Stimulated activated CD4-positive, alpha-beta T cell treated with anti-CD3 and anti-CD28 coated beads, Interleukin-1b, Interleukin-23, amount 100 ng/mL, for 24 hours (primary cell): ENCODE measurements around the gene KLRF1.

Source experiments
- DNase-seq, 4 experiments: peaks; one replicate each; pipeline ENCODE4 v3.0.0-alpha.2; 2020; ENCODE audit warnings: low read depth in 4 of 4, low spot score in 1 of 4

KLRF1 gene

GRCh38 chr12:9808504-9808903, 18.8 kb upstream of the KLRF1 start:
- no peak for DNase-seq

GRCh38 chr12:9809338-9809737, 17.9 kb upstream of the KLRF1 start:
- DNase-seq: no peak

- no peak for DNase-seq
Measured at GRCh38 chr12:9809866-9810265, 17.4 kb upstream of the KLRF1 start.

GRCh38 chr12:9810671-9811070, 16.6 kb upstream of the KLRF1 start:
- DNase-seq: no peak

GRCh38 chr12:9811621-9812020, 15.7 kb upstream of the KLRF1 start:
- DNase-seq: no peak

- DNase-seq: peak; percentile 82 to 89 (median 86)
Measured at GRCh38 chr12:9813821-9814798, 13.2 kb upstream of the KLRF1 start.

- no peak for DNase-seq
Measured at GRCh38 chr12:9820281-9820930, 6.9 kb upstream of the KLRF1 start.

- DNase-seq: no peak
Measured at GRCh38 chr12:9829483-9829882, 2.2 kb downstream of the KLRF1 start.

- no peak for DNase-seq
Measured at GRCh38 chr12:9829982-9830381, 2.7 kb downstream of the KLRF1 start.

GRCh38 chr12:9831720-9832119, 4.4 kb downstream of the KLRF1 start:
- no peak for DNase-seq

GRCh38 chr12:9843407-9843806, 16.1 kb downstream of the KLRF1 start:
- no peak for DNase-seq

GRCh38 chr12:9848899-9849298, 21.6 kb downstream of the KLRF1 start:
- DNase-seq: no peak

- DNase-seq: no peak
Measured at GRCh38 chr12:9851050-9851449, 23.8 kb downstream of the KLRF1 start.

GRCh38 chr12:9851927-9852326, 24.6 kb downstream of the KLRF1 start:
- no peak for DNase-seq

- no peak for DNase-seq
Measured at GRCh38 chr12:9856151-9856550, 28.9 kb downstream of the KLRF1 start.

- no peak for DNase-seq
Measured at GRCh38 chr12:9856894-9857293, 29.6 kb downstream of the KLRF1 start.

- no peak for DNase-seq
Measured at GRCh38 chr12:9858135-9858534, 30.9 kb downstream of the KLRF1 start.

- DNase-seq: no peak
Measured at GRCh38 chr12:9864913-9865675, 37.8 kb downstream of the KLRF1 start.

GRCh38 chr12:9866860-9867269, 39.6 kb downstream of the KLRF1 start:
- no peak for DNase-seq

- no peak for DNase-seq
Measured at GRCh38 chr12:9867531-9867930, 40.2 kb downstream of the KLRF1 start.

GRCh38 chr12:9868311-9868801, 41.1 kb downstream of the KLRF1 start:
- DNase-seq: no peak

- DNase-seq: no peak
Measured at GRCh38 chr12:9868951-9869306, 41.6 kb downstream of the KLRF1 start.
